Peyer's patch (tissue), 4 donors: ENCODE measurements around the gene GRM2. TPM values are rescaled to one million over a fixed set of nuclear protein-coding genes. Genes with fewer than 3 reads are reported as not detected.

Source experiments
- DNase-seq, 3 donors: peaks; one replicate each; pipeline ENCODE4 v3.0.0-alpha.2; 2017 to 2019
- H3K27ac ChIP-seq, 4 donors: fragments of 200-600 bp; sonication (generic); one replicate each; pipeline ENCODE4 v1.5.1; 2016 to 2019
- H3K27me3 ChIP-seq, 2 donors: fragments of 200-600 bp; sonication (generic); one replicate each; pipeline ENCODE4 v1.5.1; 2019
- H3K36me3 ChIP-seq, 3 donors: fragments of 200-600 bp; sonication (generic); one replicate each; pipeline ENCODE4 v1.5.1; 2016 to 2019
- H3K4me1 ChIP-seq, 4 donors: fragments of 200-600 bp; sonication (generic); one replicate each; pipeline ENCODE4 v1.5.1; 2016 to 2019
- H3K4me3 ChIP-seq, 4 donors: fragments of 200-600 bp; sonication (generic); 1 replicate in 3 of 4; 2 replicates in 1 of 4; pipeline ENCODE4 v1.5.1; 2016 to 2019; ENCODE audit warnings: mild to moderate bottlenecking in 1 of 4
- H3K9me3 ChIP-seq, 4 donors: fragments of 200-600 bp; sonication (generic); one replicate each; pipeline ENCODE4 v1.5.1; 2016 to 2019; ENCODE audit warnings: mild to moderate bottlenecking in 1 of 4
- CTCF ChIP-seq, 6 experiments: fragments of 450-650 bp in 4 of 6; fragments of 200-600 bp in 2 of 6; sonication (generic) in 1 of 6; IDR thresholded peaks; one replicate each; pipeline ENCODE4 v1.5.1; 2017 to 2019; ENCODE audit warnings: antibody characterized with exemption in 6 of 6, mild to moderate bottlenecking in 3 of 6, moderate library complexity in 1 of 6
- POLR2A ChIP-seq, 2 donors: fragments of 450-650 bp; IDR thresholded peaks; one replicate each; pipeline ENCODE4 v1.5.1; 2017; ENCODE audit warnings: antibody characterized with exemption in 2 of 2, mild to moderate bottlenecking in 2 of 2, moderate library complexity in 2 of 2
- total RNA-seq, 4 donors: library from RNA; depleted of rRNA; stranded (reverse); fragments of >200 nt; gene quantifications; one replicate each; pipeline ENCODE4 v1.1.0, GENCODE V29; 2016

The GRM2 gene
- total RNA-seq, 4 donors from 2014 or later: 0.54 to 2.5 (median 0.57) TPM; not detected in 1

- DNase-seq: no peak
- Histone ChIP-seq H3K4me3 (no peak overlapping the region), H3K27ac (no peak overlapping the region), H3K27me3 (no peaks in the 10 kb centered on the region), H3K36me3 (peaks cover 0 to 74% (median 0%) of the 10 kb centered on the region in 3 donors), H3K9me3 (no peaks in the 10 kb centered on the region), H3K4me1 (no peaks in the 10 kb centered on the region)
- no peak for TF ChIP-seq CTCF (IDR thresholded peaks at IDR 0.05)
- no peak for TF ChIP-seq POLR2A (IDR thresholded peaks at IDR 0.05)
Observed at GRCh38 chr3:51692980-51693395, 13.9 kb upstream of the GRM2 start.

- DNase-seq: no peak
- no peak overlapping the region for H3K4me3 ChIP-seq
- H3K36me3 ChIP-seq: peaks cover 0 to 82% (median 0%) of the 10 kb centered on the region in 3 donors
- no peaks in the 10 kb centered on the region for H3K4me1 ChIP-seq
- H3K9me3 ChIP-seq: no peaks in the 10 kb centered on the region
- no peaks in the 10 kb centered on the region for H3K27me3 ChIP-seq
- TF ChIP-seq CTCF (IDR thresholded peaks at IDR 0.05): no peak
- TF ChIP-seq POLR2A (IDR thresholded peaks at IDR 0.05): no peak
- no peak overlapping the region for H3K27ac ChIP-seq
Observed at GRCh38 chr3:51696954-51697353, 9.9 kb upstream of the GRM2 start.

GRCh38 chr3:51698209-51698608, 8.7 kb upstream of the GRM2 start:
- no peaks in the 10 kb centered on the region for H3K9me3 ChIP-seq
- peaks cover 0 to 85% (median 0%) of the 10 kb centered on the region in 3 donors for H3K36me3 ChIP-seq
- H3K27ac ChIP-seq: no peak overlapping the region
- no peak for DNase-seq
- H3K27me3 ChIP-seq: no peaks in the 10 kb centered on the region
- H3K4me1 ChIP-seq: no peaks in the 10 kb centered on the region
- TF ChIP-seq POLR2A (IDR thresholded peaks at IDR 0.05): no peak
- TF ChIP-seq CTCF (IDR thresholded peaks at IDR 0.05): no peak
- no peak overlapping the region for H3K4me3 ChIP-seq

GRCh38 chr3:51700403-51700802, 6.5 kb upstream of the GRM2 start:
- Histone ChIP-seq H3K36me3 (peaks cover 0 to 80% (median 0%) of the 10 kb centered on the region in 3 donors), H3K27me3 (no peaks in the 10 kb centered on the region), H3K9me3 (no peaks in the 10 kb centered on the region), H3K27ac (no peak overlapping the region), H3K4me1 (no peaks in the 10 kb centered on the region), H3K4me3 (no peak overlapping the region)
- DNase-seq: no peak
- TF ChIP-seq CTCF (IDR thresholded peaks at IDR 0.05) (no peak), POLR2A (IDR thresholded peaks at IDR 0.05) (no peak)

GRCh38 chr3:51702156-51702555, 4.7 kb upstream of the GRM2 start:
- Histone ChIP-seq H3K4me3 (no peak overlapping the region), H3K36me3 (peaks cover 0 to 67% (median 0%) of the 10 kb centered on the region in 3 donors), H3K4me1 (peaks cover 0 to 8% (median 0%) of the 10 kb centered on the region in 4 donors), H3K27me3 (no peaks in the 10 kb centered on the region), H3K9me3 (no peaks in the 10 kb centered on the region), H3K27ac (no peak overlapping the region)
- TF ChIP-seq POLR2A (IDR thresholded peaks at IDR 0.05) (no peak), CTCF (IDR thresholded peaks at IDR 0.05) (no peak)
- DNase-seq: no peak
